ENCODE measurements around the gene RAE1. TPM values are rescaled to one million over a fixed set of nuclear protein-coding genes. Genes with fewer than 3 reads are reported as not detected.
A peak's percentile ranks its signal among the peaks of the same experiment; 100 is the strongest.

The RAE1 gene
- total and polyA plus RNA-seq, 11 donors: 7.5 to 26.8 (median 15.5) TPM

DNA sequence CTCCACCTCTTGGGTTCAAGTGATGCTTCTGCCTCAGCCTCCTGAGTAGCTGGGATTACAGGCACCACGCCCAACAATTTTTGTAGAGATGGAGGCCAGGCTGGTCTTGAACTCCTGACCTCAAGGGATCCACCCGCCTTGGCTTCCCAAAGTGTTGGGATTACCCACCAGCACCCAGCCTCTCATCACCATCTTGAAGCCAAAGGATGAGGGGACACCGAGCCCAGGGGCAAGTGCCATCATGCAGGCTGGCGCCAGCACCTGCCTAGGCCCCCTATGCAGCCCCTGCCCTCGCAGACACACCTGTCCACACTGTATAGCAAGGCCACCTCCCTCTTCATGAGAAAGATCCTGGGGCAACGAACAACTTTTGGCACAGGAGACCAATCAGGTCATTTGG lies 34.9 kb downstream of the RAE1 start:
- Histone ChIP-seq H3K27ac (no peak overlapping the region), H3K4me1 (peaks cover 0 to 38% (median 26%) of the 10 kb centered on the region in 12 donors), H3K36me3 (peaks cover 0 to 12% (median 3%) of the 10 kb centered on the region in 9 donors), H3K4me3 (no peak overlapping the region), H3K9me3 (peaks cover 0 to 5% (median 0%) of the 10 kb centered on the region in 12 donors), H3K27me3 (no peaks in the 10 kb centered on the region)
- DNase-seq (peak in 1 of 5 donors; percentile 44), ATAC-seq (no peak)
- no peak for TF ChIP-seq POLR2A (IDR thresholded peaks at IDR 0.05)
- TF ChIP-seq, protein P1, sequence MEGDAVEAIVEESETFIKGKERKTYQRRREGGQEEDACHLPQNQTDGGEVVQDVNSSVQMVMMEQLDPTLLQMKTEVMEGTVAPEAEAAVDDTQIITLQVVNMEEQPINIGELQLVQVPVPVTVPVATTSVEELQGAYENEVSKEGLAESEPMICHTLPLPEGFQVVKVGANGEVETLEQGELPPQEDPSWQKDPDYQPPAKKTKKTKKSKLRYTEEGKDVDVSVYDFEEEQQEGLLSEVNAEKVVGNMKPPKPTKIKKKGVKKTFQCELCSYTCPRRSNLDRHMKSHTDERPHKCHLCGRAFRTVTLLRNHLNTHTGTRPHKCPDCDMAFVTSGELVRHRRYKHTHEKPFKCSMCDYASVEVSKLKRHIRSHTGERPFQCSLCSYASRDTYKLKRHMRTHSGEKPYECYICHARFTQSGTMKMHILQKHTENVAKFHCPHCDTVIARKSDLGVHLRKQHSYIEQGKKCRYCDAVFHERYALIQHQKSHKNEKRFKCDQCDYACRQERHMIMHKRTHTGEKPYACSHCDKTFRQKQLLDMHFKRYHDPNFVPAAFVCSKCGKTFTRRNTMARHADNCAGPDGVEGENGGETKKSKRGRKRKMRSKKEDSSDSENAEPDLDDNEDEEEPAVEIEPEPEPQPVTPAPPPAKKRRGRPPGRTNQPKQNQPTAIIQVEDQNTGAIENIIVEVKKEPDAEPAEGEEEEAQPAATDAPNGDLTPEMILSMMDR (IDR thresholded peaks at IDR 0.05): no peak
- WGBS, 4 donors: 93 to 100% (median 98%) methylated on average over 4 to 6 of the region's 6 CpGs
- intact Hi-C loops (cut with DNase I): loop anchor here in 6 of 10 donors (10.0 kb wide), 3 partner anchors 209 to 829 kb away; no protein-coding TSS in a partner anchor

DNA sequence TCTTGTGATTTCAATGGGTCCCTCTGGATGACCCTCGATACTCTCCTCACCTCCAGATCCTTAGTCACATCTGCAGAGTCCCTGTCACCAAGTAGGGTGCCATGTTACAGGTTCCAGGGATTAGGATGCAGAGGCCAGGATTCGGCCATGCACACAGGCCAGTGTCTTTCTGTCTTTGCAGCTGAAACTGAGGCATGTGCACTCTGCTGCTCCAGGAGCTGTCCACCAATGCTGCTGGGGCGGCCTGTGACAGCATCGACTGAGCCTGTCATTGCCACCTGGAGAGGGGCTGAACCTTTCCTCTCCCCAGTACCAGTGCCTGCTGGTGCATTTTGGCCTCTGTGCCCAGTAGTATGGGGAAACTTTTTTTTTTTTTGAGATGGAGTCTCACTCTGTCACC lies 35.7 kb downstream of the RAE1 start:
- no peak overlapping the region for H3K27ac ChIP-seq
- no peaks in the 10 kb centered on the region for H3K27me3 ChIP-seq
- ATAC-seq (no peak), DNase-seq (peak in 1 of 5 donors; percentile 18)
- peaks cover 0 to 5% (median 0%) of the 10 kb centered on the region in 12 donors for H3K9me3 ChIP-seq
- peaks cover 0 to 42% (median 26%) of the 10 kb centered on the region in 12 donors for H3K4me1 ChIP-seq
- intact Hi-C loops (cut with DNase I): loop anchor here in 6 of 10 donors (10.0 kb wide), 3 partner anchors 208 to 828 kb away; no protein-coding TSS in a partner anchor
- TF ChIP-seq, protein P1 (IDR thresholded peaks at IDR 0.05): no peak
- no peak for TF ChIP-seq POLR2A (IDR thresholded peaks at IDR 0.05)
- H3K4me3 ChIP-seq: no peak overlapping the region
- H3K36me3 ChIP-seq: peaks cover 0 to 12% (median 0%) of the 10 kb centered on the region in 9 donors
- WGBS, 4 donors: 93 to 96% (median 96%) methylated on average over 4 of the region's 4 CpGs

DNA sequence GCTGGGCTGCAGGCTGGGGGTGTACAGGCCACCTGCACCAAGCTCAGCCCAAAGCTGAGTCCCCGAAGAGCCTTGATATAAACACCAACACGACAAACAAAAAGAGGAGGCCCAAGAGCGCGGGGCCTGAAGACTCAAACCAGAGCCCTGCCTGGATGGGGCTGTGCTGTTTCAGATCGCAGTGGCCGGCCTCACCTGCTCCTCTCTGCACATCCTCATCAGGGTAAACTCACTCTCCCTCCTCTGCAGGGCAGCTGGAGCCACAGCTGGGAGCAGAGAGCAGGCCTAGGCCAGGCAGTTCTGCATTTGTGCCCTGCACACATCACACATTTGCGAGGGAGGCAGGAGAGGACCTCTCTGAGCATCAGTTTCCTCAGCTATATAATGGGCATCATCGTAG lies 36.4 kb downstream of the RAE1 start:
- no peak for TF ChIP-seq POLR2A (IDR thresholded peaks at IDR 0.05)
- TF ChIP-seq, protein P1 (IDR thresholded peaks at IDR 0.05): no peak
- ATAC-seq (no peak), DNase-seq (no peak)
- H3K4me3 ChIP-seq: no peak overlapping the region
- intact Hi-C loops (cut with DNase I): loop anchor here in 6 of 10 donors (10.0 kb wide), 3 partner anchors 207 to 827 kb away; no protein-coding TSS in a partner anchor
- 89 to 96% (median 94%) methylated on average over 8 of the region's 8 CpGs for WGBS, 4 donors
- H3K4me1 ChIP-seq: peaks cover 0 to 49% (median 28%) of the 10 kb centered on the region in 12 donors
- no peak overlapping the region for H3K27ac ChIP-seq
- H3K36me3 ChIP-seq: peaks cover 0 to 12% (median 0%) of the 10 kb centered on the region in 9 donors
- peaks cover 0 to 5% (median 0%) of the 10 kb centered on the region in 12 donors for H3K9me3 ChIP-seq
- H3K27me3 ChIP-seq: no peaks in the 10 kb centered on the region

DNA sequence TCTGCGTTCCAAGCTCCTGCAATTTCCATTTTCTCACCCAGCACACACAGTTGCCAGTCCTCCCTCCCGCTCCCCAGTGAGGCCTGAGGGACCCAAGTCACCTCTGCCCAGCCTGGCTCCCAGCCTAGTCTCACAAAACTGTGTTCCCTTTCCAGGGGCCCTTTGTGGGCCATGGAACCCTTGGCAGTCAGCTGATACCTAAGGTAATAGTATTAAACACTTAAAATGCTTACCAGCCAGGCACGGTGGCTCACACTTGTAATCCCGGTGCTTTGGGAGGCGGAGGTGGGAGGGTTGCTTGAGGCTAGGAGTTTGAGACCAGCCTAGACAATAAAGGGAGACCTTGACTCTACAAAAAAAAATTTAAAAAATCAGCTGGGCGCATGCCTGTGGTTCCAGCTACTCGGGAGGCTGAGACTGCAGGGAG lies 36.9 kb downstream of the RAE1 start:
- peaks cover 0 to 5% (median 0%) of the 10 kb centered on the region in 12 donors for H3K9me3 ChIP-seq
- no peaks in the 10 kb centered on the region for H3K27me3 ChIP-seq
- peaks cover 0 to 54% (median 32%) of the 10 kb centered on the region in 12 donors for H3K4me1 ChIP-seq
- DNase-seq: peak in 1 of 5 donors; percentile 21
- peaks cover 0 to 12% (median 0%) of the 10 kb centered on the region in 9 donors for H3K36me3 ChIP-seq
- intact Hi-C loops (cut with DNase I): loop anchor here in 6 of 10 donors (10.0 kb wide), 3 partner anchors 207 to 827 kb away; no protein-coding TSS in a partner anchor
- ATAC-seq: no peak
- 82 to 91% (median 88%) methylated on average over 7 of the region's 7 CpGs for WGBS, 4 donors
- H3K4me3 ChIP-seq: no peak overlapping the region
- no peak for TF ChIP-seq POLR2A (IDR thresholded peaks at IDR 0.05)
- TF ChIP-seq, protein P1 (IDR thresholded peaks at IDR 0.05): no peak
- no peak overlapping the region for H3K27ac ChIP-seq
